Stimulated activated CD8-positive, alpha-beta memory T cell treated with anti-CD3 and anti-CD28 coated beads, Interleukin-15, amount 100 ng/mL, for 24 hours (primary cell): Measurements from ENCODE around the gene TXNL4A.
A peak's percentile ranks its signal among the peaks of the same experiment; 100 is the strongest.

ENCODE experiments used
- DNase-seq: peaks from one replicate; pipeline ENCODE4 v3.0.0-alpha.2; 2020; ENCODE audit warnings: low read depth

TXNL4A gene

GRCh38 chr18:79991494-79991893, 3.1 kb upstream of the TXNL4A start:
- DNase-seq, result no peak

- DNase-seq, result no peak
Observed at GRCh38 chr18:79989195-79989497, 783 bp upstream of the TXNL4A start.

GRCh38 chr18:79988071-79988450, 302 bp downstream of the TXNL4A start:
- DNase-seq, result peak; percentile 36

DNA sequence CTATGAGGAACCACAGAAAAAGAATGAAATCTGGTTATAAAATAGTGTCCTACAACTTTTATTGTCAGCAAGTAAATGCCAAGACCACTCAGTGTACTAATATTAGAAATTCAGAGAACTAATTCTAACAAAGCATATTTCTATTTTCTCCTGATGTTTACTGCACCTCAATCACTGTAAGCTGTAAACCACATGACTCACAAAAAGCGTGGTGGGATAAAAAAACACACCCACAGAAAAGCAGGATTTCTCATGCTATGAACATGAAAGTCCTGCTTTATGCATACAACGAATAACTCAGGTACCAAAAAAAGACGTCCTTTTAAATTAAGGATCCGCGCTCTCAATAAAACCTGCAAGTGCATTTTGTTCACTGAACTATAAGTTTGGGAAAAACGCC, 797 bp downstream of the TXNL4A start:
- DNase-seq, result no peak

GRCh38 chr18:79986726-79987125, 1.6 kb downstream of the TXNL4A start:
- no peak for DNase-seq

DNA sequence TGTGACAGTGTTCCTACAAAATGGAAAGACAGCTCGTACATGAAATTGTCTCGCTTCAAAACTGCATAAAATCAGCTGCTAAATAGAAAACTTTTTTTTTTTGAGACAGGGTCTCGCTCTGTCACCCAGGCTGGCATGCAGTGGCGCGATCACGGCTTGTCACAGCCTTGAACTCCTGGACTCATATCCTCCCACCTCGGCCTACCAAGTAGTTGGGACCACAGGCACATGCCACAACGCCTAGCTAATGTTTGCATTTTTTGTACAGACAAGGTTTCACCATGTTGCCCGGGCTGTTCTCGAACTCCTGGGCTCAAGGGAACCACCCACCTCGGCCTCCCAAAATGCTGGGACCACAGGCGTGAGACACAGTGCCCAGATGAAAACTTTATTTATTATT, 3.2 kb downstream of the TXNL4A start:
- no peak for DNase-seq

GRCh38 chr18:79983793-79984192, 4.6 kb downstream of the TXNL4A start:
- no peak for DNase-seq

DNA sequence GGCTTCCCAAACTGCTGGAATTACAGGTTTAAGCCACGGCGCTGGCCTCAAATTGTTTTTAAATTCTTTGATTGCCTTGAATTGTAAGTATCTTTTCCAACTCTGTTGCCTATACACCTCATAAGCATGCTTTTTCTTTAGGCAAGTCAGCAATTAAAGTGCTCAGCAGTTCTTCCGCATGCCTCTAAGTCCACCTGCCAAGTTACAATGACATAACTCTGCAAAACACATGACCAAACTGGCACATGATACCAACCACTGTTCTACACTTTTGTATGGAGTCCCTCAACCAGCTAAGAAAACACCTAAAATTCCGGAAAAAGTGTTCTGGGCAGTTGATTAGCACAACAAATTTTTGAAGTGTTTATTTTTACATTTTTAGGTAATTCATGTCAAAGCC, 5.1 kb downstream of the TXNL4A start:
- DNase-seq, result no peak

- no peak for DNase-seq
Observed at GRCh38 chr18:79982736-79983135, 5.6 kb downstream of the TXNL4A start.

DNA sequence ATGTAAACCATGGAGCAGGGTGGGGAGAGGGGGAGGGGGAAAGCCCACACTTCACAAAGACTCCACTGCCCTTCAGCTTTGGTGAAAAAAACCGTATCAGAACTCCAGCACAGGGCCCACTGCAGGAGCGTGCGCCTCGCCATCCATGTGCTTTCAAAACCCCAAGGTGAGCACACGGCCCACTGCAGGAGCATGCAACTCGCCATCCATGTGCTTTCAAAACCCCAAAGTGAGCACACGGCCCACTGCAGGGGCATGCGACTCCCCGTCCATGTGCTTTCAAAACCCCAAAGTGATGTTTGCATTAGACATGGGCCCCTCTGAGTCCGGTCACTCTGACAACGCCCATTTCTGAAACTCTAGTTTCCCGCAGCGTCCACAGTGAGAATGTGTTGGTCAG, 7.8 kb downstream of the TXNL4A start:
- DNase-seq, result no peak

DNA sequence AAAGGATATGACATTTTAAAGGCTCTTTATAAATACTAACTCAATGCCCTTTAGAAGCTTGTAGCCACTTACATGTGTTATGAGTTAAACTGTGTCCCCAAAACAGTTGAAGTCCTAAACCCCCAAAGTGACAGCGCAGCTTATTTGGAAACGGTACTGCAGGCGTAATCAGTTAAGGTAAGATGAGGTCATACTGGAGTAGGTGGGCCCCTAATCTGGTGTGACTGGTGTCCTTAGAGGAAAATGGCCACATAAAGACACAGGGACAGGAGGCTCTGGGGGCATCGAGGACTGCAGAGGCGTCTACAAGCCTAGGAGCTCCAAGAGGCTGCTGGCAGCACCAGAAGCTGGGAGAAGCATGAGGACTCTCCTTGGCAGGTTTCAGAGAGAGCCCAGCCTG, 8.5 kb downstream of the TXNL4A start:
- no peak for DNase-seq

- DNase-seq, result no peak
Observed at GRCh38 chr18:79975985-79976680, 12.2 kb downstream of the TXNL4A start.

DNA sequence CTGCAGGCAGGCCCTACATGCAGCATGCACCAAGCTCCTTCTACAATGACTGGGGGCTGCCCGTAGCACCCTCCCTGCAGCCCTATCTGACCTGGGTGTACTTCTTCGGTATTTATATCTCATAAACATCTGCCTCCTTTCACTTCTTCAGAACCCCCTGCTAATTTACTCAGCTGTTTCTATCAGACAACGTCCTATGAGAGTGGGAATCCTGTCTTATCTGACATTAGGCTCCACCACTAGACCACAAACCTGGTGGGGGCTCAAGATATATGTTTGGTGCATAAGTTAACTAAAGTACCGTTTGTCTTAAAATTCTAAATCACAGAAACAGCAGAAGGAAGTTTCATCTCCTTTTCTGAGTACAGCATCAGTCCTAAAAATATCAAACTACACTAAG, 13.3 kb downstream of the TXNL4A start:
- no peak for DNase-seq

GRCh38 chr18:79974025-79974654, 14.2 kb downstream of the TXNL4A start:
- no peak for DNase-seq

GRCh38 chr18:79973517-79973916, 14.8 kb downstream of the TXNL4A start:
- no peak for DNase-seq

DNA sequence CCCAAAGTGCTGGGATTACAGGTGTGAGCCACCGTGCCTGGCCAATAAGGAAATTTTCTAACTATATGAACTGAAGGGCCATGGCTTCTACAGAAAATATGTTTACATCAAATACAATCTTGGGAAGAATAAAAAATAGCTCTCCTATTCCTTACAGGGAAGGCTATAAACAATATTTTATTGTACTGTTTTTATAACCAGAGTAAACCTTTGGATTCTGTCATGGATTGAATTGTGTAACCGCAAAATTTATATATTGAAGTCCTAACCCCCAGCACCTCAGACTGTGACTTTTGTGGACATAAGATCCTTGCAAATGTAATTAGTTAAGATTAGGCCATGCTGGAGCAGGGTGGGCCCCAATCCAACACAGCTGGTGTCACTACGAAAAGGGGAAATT, 15.6 kb downstream of the TXNL4A start:
- DNase-seq, result no peak

DNA sequence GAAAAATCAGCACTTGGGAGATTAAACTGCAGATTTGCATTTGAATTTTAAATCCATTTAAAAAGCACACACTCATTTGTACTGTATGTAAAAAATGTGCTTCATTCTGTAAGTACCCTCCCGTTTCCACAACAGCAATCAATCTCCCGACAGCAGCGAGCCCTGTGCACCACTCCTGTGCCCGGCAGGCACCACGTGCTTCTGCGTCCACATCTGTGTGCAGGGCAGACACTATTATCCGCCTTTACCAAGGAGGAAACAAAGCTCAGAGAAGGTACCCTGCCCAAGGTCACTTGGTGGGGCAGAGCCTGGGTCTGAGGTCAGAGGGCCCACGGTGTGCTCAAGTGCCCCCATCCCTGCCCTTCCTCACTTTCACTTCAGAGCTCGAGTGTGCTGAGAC, 16.4 kb downstream of the TXNL4A start:
- no peak for DNase-seq

- no peak for DNase-seq
Observed at GRCh38 chr18:79971211-79971952, 17.0 kb downstream of the TXNL4A start.

- no peak for DNase-seq
Observed at GRCh38 chr18:79970419-79971133, 17.8 kb downstream of the TXNL4A start.

- DNase-seq, result no peak
Observed at GRCh38 chr18:79965119-79965902, 23.1 kb downstream of the TXNL4A start.

DNA sequence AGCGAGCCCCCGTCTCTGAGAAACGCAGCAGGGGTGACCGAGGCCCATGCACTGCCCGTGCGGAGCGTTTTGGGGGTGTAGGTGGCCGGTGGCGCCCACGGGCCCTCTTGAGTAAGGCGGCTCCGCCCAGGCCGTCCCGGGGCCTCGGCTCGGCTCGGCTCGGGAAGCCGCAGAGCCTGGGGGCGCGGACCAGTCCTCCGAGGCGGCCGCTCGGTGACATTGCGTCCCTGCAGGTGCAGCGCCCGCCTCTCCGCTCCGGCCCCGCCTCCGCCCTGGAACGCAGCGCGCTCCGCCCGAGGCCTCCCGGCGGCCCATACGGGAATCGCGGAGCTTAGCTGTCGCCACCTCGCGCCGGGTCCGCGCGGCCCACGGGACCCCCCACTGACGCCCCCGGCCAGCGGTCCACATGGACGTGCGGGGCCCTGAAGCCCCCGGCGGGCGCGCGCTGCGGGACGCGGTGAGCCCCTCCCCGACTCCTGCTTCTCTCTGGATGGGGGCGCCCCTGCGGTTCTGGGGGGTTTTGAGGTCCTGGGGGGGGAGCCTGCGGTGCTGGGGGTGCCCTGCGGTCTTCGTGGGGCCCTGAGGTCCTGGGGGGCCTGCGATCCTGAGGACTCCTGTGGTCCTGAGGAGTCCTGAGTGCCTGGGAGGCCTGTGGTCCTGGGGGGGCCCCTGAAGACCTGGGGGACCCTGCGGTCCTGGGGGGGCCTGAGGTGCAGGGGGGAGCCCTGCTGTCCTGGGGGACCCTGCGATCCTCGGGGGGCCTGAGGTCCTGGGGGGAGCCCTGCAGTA, 23.8 kb downstream of the TXNL4A start, which contains the start of gene HSBP1L1:
TSS of gene HSBP1L1 (plus strand) at position 314 of the 789 bp plus-strand sequence. CDS start at position 407, 93 bp downstream.
- no peak for DNase-seq
